HCT116 (cell line): Measurements from ENCODE around the gene TSG101.

ENCODE experiments used
- CEBPB ChIP-seq: IDR thresholded peaks from 2 replicates; pipeline ENCODE4 v1.6.1; 2012; ENCODE audit warnings: low read depth
- EZH2 ChIP-seq: fragments of 200-600 bp; sonication (generic); IDR thresholded peaks from 2 replicates; pipeline ENCODE4 v1.6.1; 2017; ENCODE audit warnings: antibody characterized with exemption, mixed run types
- POLR2AphosphoS5 ChIP-seq: IDR thresholded peaks from 2 replicates; pipeline ENCODE4 v1.6.1; 2011; ENCODE audit warnings: mild to moderate bottlenecking, low read depth, low read length, moderate library complexity
- RAD21 ChIP-seq: IDR thresholded peaks from 2 replicates; pipeline ENCODE4 v1.6.1; 2012; ENCODE audit warnings: low read depth, mild to moderate bottlenecking
- ZNF274 ChIP-seq: fragments of 200-500 bp; sonication (Bioruptor generic); IDR thresholded peaks from 2 replicates; pipeline ENCODE4 v1.6.1; 2014; ENCODE audit warnings: mild to moderate bottlenecking, low read depth, low read length, inconsistent platforms
- TF ChIP-seq, protein P1 (sequence below), 3 experiments: fragments of 200-600 bp in 1 of 3; sonication (generic) in 1 of 3; IDR thresholded peaks in 2 of 3; conservative IDR thresholded peaks in 1 of 3; 2 replicates each; pipeline ENCODE4 v1.5.1; 2012 to 2017; ENCODE audit warnings: low read depth in 2 of 3, low read length in 2 of 3, antibody characterized with exemption in 1 of 3, borderline replicate concordance in 1 of 3, control low read depth in 1 of 3, mild to moderate bottlenecking in 1 of 3, mixed read lengths in 1 of 3, mixed run types in 1 of 3, moderate library complexity in 1 of 3; ENCODE audit not compliant: insufficient read depth in 1 of 3

- no peak for TF ChIP-seq ZNF274
- TF ChIP-seq RAD21: no peak
- no peak for TF ChIP-seq CEBPB
- TF ChIP-seq, protein P1, sequence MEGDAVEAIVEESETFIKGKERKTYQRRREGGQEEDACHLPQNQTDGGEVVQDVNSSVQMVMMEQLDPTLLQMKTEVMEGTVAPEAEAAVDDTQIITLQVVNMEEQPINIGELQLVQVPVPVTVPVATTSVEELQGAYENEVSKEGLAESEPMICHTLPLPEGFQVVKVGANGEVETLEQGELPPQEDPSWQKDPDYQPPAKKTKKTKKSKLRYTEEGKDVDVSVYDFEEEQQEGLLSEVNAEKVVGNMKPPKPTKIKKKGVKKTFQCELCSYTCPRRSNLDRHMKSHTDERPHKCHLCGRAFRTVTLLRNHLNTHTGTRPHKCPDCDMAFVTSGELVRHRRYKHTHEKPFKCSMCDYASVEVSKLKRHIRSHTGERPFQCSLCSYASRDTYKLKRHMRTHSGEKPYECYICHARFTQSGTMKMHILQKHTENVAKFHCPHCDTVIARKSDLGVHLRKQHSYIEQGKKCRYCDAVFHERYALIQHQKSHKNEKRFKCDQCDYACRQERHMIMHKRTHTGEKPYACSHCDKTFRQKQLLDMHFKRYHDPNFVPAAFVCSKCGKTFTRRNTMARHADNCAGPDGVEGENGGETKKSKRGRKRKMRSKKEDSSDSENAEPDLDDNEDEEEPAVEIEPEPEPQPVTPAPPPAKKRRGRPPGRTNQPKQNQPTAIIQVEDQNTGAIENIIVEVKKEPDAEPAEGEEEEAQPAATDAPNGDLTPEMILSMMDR (IDR thresholded peaks at IDR 0.05 in 2 of 3, conservative IDR thresholded peaks at IDR 0.05 in 1 of 3; ENCODE audit: borderline replicate concordance in 1 of 3, insufficient read depth in 1 of 3, low read depth in 2 of 3, low read length in 2 of 3): no peak
- TF ChIP-seq EZH2: no peak
- no peak for TF ChIP-seq POLR2AphosphoS5
These were observed 77.5 kb downstream of the TSG101 start for GRCh38 chr11:18449251-18449650.
